GM12891 (cell line): ENCODE results near the gene BTG4.

ENCODE experiments used
- PAX5 ChIP-seq: IDR thresholded peaks from 2 replicates; pipeline ENCODE4 v1.6.1; 2011; ENCODE audit warnings: low read length, moderate library complexity, mild to moderate bottlenecking; ENCODE audit not compliant: insufficient read depth, severe bottlenecking
- POLR2A ChIP-seq: IDR thresholded peaks from 2 replicates; pipeline ENCODE4 v1.6.1; 2011; ENCODE audit warnings: low read depth, low read length, control low read depth
- POLR2AphosphoS5 ChIP-seq: IDR thresholded peaks from 2 replicates; pipeline ENCODE4 v1.6.1; 2011; ENCODE audit warnings: low read depth, low read length, control low read depth
- POU2F2 ChIP-seq: IDR thresholded peaks from 2 replicates; pipeline ENCODE4 v1.6.1; 2011; ENCODE audit warnings: low read depth, mild to moderate bottlenecking, control low read depth, low read length, moderate library complexity
- SPI1 ChIP-seq: IDR thresholded peaks from 2 replicates; pipeline ENCODE4 v1.6.1; 2011; ENCODE audit warnings: low read depth, low read length, control low read depth
- TAF1 ChIP-seq: IDR thresholded peaks from 2 replicates; pipeline ENCODE4 v1.6.1; 2011; ENCODE audit warnings: low read depth, low read length, control low read depth

DNA sequence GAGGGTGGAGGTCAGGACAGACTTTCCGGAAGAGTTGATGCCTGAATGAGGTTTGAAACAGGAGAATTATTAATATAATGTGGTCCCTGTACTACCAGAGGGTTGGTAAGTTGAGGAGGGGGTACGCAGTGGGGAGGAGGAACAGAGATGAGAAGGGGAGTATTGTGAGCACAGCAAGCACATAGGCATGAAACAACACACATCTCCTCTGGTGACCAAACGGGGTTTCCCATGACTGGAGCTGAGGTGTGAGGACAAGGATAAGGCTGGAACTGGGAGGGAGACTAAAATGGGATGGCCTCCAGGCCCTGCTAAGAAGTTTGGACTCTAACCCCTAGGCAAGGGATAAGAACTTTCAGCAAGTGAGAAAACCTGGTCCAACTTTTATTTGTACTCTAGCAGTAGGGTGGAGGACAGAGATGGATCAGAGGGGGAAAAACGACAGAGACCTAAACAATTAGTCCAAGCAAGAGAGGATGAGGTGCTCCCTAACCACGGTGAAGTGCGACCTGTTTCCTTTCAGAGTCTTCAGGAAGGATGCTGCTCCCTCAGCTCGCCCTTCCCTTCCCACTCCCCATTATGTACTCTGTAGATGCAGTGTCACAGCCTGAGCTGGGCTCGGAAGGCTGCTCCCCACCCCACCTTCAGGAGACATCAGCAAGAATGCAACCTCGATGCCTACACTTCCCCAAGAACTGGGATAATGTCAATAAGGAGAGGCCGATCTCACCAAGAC, 59.2 kb downstream of the BTG4 start:
- TF ChIP-seq POLR2A, result no peak
- TF ChIP-seq TAF1, result no peak
- no peak for TF ChIP-seq POLR2AphosphoS5
- TF ChIP-seq POU2F2, result no peak
- TF ChIP-seq SPI1, result no peak
- TF ChIP-seq PAX5, result no peak
